Esophagus muscularis mucosa (tissue), 4 donors: ENCODE results near the gene ADCY7. TPM values are rescaled to one million over a fixed set of nuclear protein-coding genes. Genes with fewer than 3 reads are reported as not detected.

Source experiments
- DNase-seq: peaks from one replicate; pipeline ENCODE4 v3.0.0-alpha.2; 2017; ENCODE audit errors: extremely low spot score
- H3K27ac ChIP-seq, 4 donors: fragments of 200-600 bp; sonication (generic); replicated peaks in 1 of 4; 1 replicate in 3 of 4; 2 replicates in 1 of 4; pipeline ENCODE4 v1.5.1; 2016 to 2019; ENCODE audit warnings: mild to moderate bottlenecking in 1 of 4
- H3K27me3 ChIP-seq, 4 donors: fragments of 200-600 bp; sonication (generic); one replicate each; pipeline versions ENCODE4 v1.5.1 to v1.6.0; 2016 to 2019
- H3K36me3 ChIP-seq, 4 donors: fragments of 200-600 bp; sonication (generic); one replicate each; pipeline ENCODE4 v1.5.1; 2016 to 2019
- H3K4me1 ChIP-seq, 4 donors: fragments of 200-600 bp; sonication (generic); one replicate each; pipeline ENCODE4 v1.5.1; 2016 to 2019
- H3K4me3 ChIP-seq, 4 donors: fragments of 200-600 bp; sonication (generic); 1 replicate in 2 of 4; 2 replicates in 2 of 4; pipeline ENCODE4 v1.5.1; 2016 to 2019; ENCODE audit warnings: mild to moderate bottlenecking in 4 of 4, moderate library complexity in 1 of 4
- H3K9me3 ChIP-seq, 4 donors: fragments of 200-600 bp; sonication (generic); 1 replicate in 3 of 4; 2 replicates in 1 of 4; pipeline ENCODE4 v1.5.1; 2016 to 2019
- CTCF ChIP-seq, 3 experiments: fragments of 200-600 bp in 2 of 3; fragments of 450-650 bp in 1 of 3; sonication (generic) in 2 of 3; IDR thresholded peaks; one replicate each; pipeline ENCODE4 v1.5.1; 2017 to 2019; ENCODE audit warnings: antibody characterized with exemption in 3 of 3, mild to moderate bottlenecking in 2 of 3, moderate library complexity in 1 of 3
- EP300 ChIP-seq: sonication (generic); formaldehyde crosslinking; IDR thresholded peaks from one replicate; pipeline ENCODE4 v1.6.1; 2017; ENCODE audit warnings: antibody characterized with exemption
- POLR2A ChIP-seq: fragments of 450-650 bp; IDR thresholded peaks from one replicate; pipeline ENCODE4 v1.6.1; 2017; ENCODE audit warnings: antibody characterized with exemption, moderate library complexity, mild to moderate bottlenecking, low read depth
- POLR2AphosphoS5 ChIP-seq, 2 donors: sonication (generic); formaldehyde crosslinking; IDR thresholded peaks; one replicate each; pipeline ENCODE4 v1.6.1; 2017; ENCODE audit warnings: antibody characterized with exemption in 2 of 2
- WGBS: methylation state at CpG from one replicate; pipeline ENCODE4 v1.1.5; 2018; 5-methylcytosine and 5-hydroxymethylcytosine counted together
- intact Hi-C: fragments of 100-400 bp; cut with DNase I; formaldehyde crosslinking; loops from one replicate; pipeline ENCODE4 v1.15.1; 2023
- total RNA-seq, 4 donors: library from RNA; depleted of rRNA; stranded (reverse); fragments of >200 nt; gene quantifications; one replicate each; pipeline versions ENCODE4 v1.1.0 to v1.2.1, GENCODE V29; 2016

Gene ADCY7
- total RNA-seq, 4 donors from 2014 or later, result 12.3 to 17.4 (median 15.6) TPM

GRCh38 chr16:50320310-50320709, 54.0 kb downstream of the ADCY7 start:
- no peak overlapping the region for H3K4me3 ChIP-seq
- H3K27me3 ChIP-seq, result no peaks in the 10 kb centered on the region
- TF ChIP-seq EP300 (no peak), POLR2A (no peak), POLR2AphosphoS5 (IDR thresholded peaks at IDR 0.05) (no peak), CTCF (IDR thresholded peaks at IDR 0.05) (no peak)
- no peak for DNase-seq
- 84% methylated on average over 5 of the region's 5 CpGs for WGBS
- peaks cover 42 to 98% (median 83%) of the 10 kb centered on the region in 4 donors for H3K36me3 ChIP-seq
- H3K27ac ChIP-seq, result no peak overlapping the region
- peaks cover 0 to 17% (median 13%) of the 10 kb centered on the region in 4 donors for H3K4me1 ChIP-seq
- intact Hi-C loops, result loop anchor here (5.0 kb wide), 1 partner anchor 37 kb away; no protein-coding TSS in a partner anchor
- no peaks in the 10 kb centered on the region for H3K9me3 ChIP-seq

- Histone ChIP-seq H3K27me3 (no peaks in the 10 kb centered on the region), H3K4me1 (peaks cover 0 to 22% (median 15%) of the 10 kb centered on the region in 4 donors), H3K27ac (no peak overlapping the region), H3K36me3 (peaks cover 35 to 98% (median 74%) of the 10 kb centered on the region in 4 donors), H3K9me3 (no peaks in the 10 kb centered on the region), H3K4me3 (no peak overlapping the region)
- TF ChIP-seq POLR2AphosphoS5 (IDR thresholded peaks at IDR 0.05) (no peak), CTCF (IDR thresholded peaks at IDR 0.05) (no peak)
- no peak for DNase-seq
- 94% methylated on average over 1 of the region's 1 CpG for WGBS
- intact Hi-C loops, result loop anchor here (5.0 kb wide), 1 partner anchor 35 kb away; no protein-coding TSS in a partner anchor
Measured at GRCh38 chr16:50322333-50322732, 56.0 kb downstream of the ADCY7 start.

GRCh38 chr16:50323335-50324011, 57.1 kb downstream of the ADCY7 start:
- Histone ChIP-seq H3K9me3 (no peaks in the 10 kb centered on the region), H3K27me3 (no peaks in the 10 kb centered on the region), H3K4me3 (no peak overlapping the region), H3K36me3 (peaks cover 33 to 97% (median 73%) of the 10 kb centered on the region in 4 donors), H3K4me1 (peaks cover 0 to 25% (median 16%) of the 10 kb centered on the region in 4 donors), H3K27ac (peak overlapping the region; percentile 24 to 49 (median 31))
- no peak for DNase-seq
- intact Hi-C loops, result loop anchor here (5.0 kb wide), 1 partner anchor 34 kb away; no protein-coding TSS in a partner anchor
- 55% methylated on average over 11 of the region's 11 CpGs for WGBS
- TF ChIP-seq CTCF (IDR thresholded peaks at IDR 0.05) (peak in 1 of 3 experiments; percentile 25), POLR2AphosphoS5 (IDR thresholded peaks at IDR 0.05) (peak in 1 of 2 donors; percentile 61), EP300 (no peak), POLR2A (no peak)

GRCh38 chr16:50324345-50324744, 58.0 kb downstream of the ADCY7 start:
- Histone ChIP-seq H3K27me3 (no peaks in the 10 kb centered on the region), H3K4me1 (peaks cover 0 to 31% (median 21%) of the 10 kb centered on the region in 4 donors), H3K27ac (peak overlapping the region in 1 of 4 donors; percentile 28), H3K9me3 (no peaks in the 10 kb centered on the region), H3K36me3 (peaks cover 24 to 97% (median 68%) of the 10 kb centered on the region in 4 donors), H3K4me3 (no peak overlapping the region)
- no peak for DNase-seq
- WGBS, result 75% methylated on average over 6 of the region's 6 CpGs
- TF ChIP-seq POLR2AphosphoS5 (IDR thresholded peaks at IDR 0.05) (no peak), CTCF (IDR thresholded peaks at IDR 0.05) (no peak), POLR2A (no peak), EP300 (no peak)
- intact Hi-C loops, result loop anchor here (5.0 kb wide), 1 partner anchor 33 kb away; no protein-coding TSS in a partner anchor
